ENCODE results near the gene PDAP1. TPM values are rescaled to one million over a fixed set of nuclear protein-coding genes. Genes with fewer than 3 reads are reported as not detected.
"Not testable (repeated sequence)": the region's sequence is repeated elsewhere in the genome, so short reads cannot be mapped to it uniquely, and the experiment has no call there.

The PDAP1 gene
- total and polyA plus RNA-seq, 2 experiments from 2014 or later = 81.0 to 181 TPM

- TF ChIP-seq CTCF (IDR thresholded peaks at IDR 0.05; ENCODE audit: low read depth, low read length) = no peak
- no peak for DNase-seq (ENCODE audit: low read depth in 1 of 2, low spot score in 1 of 2)
- H3K27ac ChIP-seq = no peak overlapping the region
- no peaks in the 10 kb centered on the region for H3K4me1 ChIP-seq (ENCODE audit: low read depth)
- peaks cover 64% of the 10 kb centered on the region for H3K36me3 ChIP-seq
- no peaks in the 10 kb centered on the region for H3K9me3 ChIP-seq (ENCODE audit: low read depth)
- no peaks in the 10 kb centered on the region for H3K27me3 ChIP-seq
- no peak overlapping the region for H3K4me3 ChIP-seq
These were observed 56.1 kb downstream of the PDAP1 start for GRCh38 chr7:99352247-99352646.

- not testable (repeated sequence) for H3K9me3 ChIP-seq (ENCODE audit: low read depth); H3K27me3 ChIP-seq; DNase-seq (ENCODE audit: low read depth in 1 of 2, low spot score in 1 of 2); H3K4me1 ChIP-seq (ENCODE audit: low read depth); H3K4me3 ChIP-seq; H3K27ac ChIP-seq
- H3K36me3 ChIP-seq = peaks cover 68% of the 10 kb centered on the region
These were observed 57.8 kb downstream of the PDAP1 start for GRCh38 chr7:99350641-99351040.

Other genes starting within 250 kb of the PDAP1 start
- gene KPNA7, start 200.5 kb downstream of the PDAP1 start, total RNA-seq = not detected in 2 replicates
- gene KPNA7, start 200.5 kb downstream of the PDAP1 start, polyA plus RNA-seq = 0.26 TPM in 1 of 2 replicates, not detected in the other
- gene MYH16, start 135.8 kb downstream of the PDAP1 start, total RNA-seq = not detected in 2 replicates
- 0.09 and 0.15 TPM in 2 replicates for gene MYH16, start 135.8 kb downstream of the PDAP1 start, polyA plus RNA-seq
- gene ARPC1A, start 82.7 kb downstream of the PDAP1 start, total RNA-seq = 198 and 216 TPM in 2 replicates
- 331 and 385 TPM in 2 replicates for gene ARPC1A, start 82.7 kb downstream of the PDAP1 start, polyA plus RNA-seq
- 38.7 and 61.7 TPM in 2 replicates for gene ARPC1B, start 33.9 kb downstream of the PDAP1 start, total RNA-seq
- gene ARPC1B, start 33.9 kb downstream of the PDAP1 start, polyA plus RNA-seq = 49.3 and 56.1 TPM in 2 replicates
- 66.9 and 110 TPM in 2 replicates for gene BUD31, start 372 bp upstream of the PDAP1 start, total RNA-seq
- gene BUD31, start 372 bp upstream of the PDAP1 start, polyA plus RNA-seq = 132 and 193 TPM in 2 replicates
- gene PTCD1, start 30.2 kb upstream of the PDAP1 start, total RNA-seq = 13.7 and 27.9 TPM in 2 replicates
- 6.1 and 7.8 TPM in 2 replicates for gene PTCD1, start 30.2 kb upstream of the PDAP1 start, polyA plus RNA-seq
- gene CPSF4, start 30.3 kb upstream of the PDAP1 start, total RNA-seq = 59.9 and 84.1 TPM in 2 replicates
- 59.8 and 75.2 TPM in 2 replicates for gene CPSF4, start 30.3 kb upstream of the PDAP1 start, polyA plus RNA-seq
- 987 and 2,981 TPM in 2 replicates for gene ATP5MF, start 57.6 kb upstream of the PDAP1 start, total RNA-seq
- 979 and 1,270 TPM in 2 replicates for gene ATP5MF, start 57.6 kb upstream of the PDAP1 start, polyA plus RNA-seq
- 9.0 and 12.7 TPM in 2 replicates for gene ZNF789, start 64.3 kb upstream of the PDAP1 start, total RNA-seq
- 10.2 and 15.3 TPM in 2 replicates for gene ZNF789, start 64.3 kb upstream of the PDAP1 start, polyA plus RNA-seq
- gene ZNF394, start 91.7 kb upstream of the PDAP1 start, total RNA-seq = 17.3 and 32.0 TPM in 2 replicates
- 18.7 and 21.9 TPM in 2 replicates for gene ZNF394, start 91.7 kb upstream of the PDAP1 start, polyA plus RNA-seq
- gene ZKSCAN5, start 96.1 kb upstream of the PDAP1 start, total RNA-seq = 13.2 and 17.6 TPM in 2 replicates
- gene ZKSCAN5, start 96.1 kb upstream of the PDAP1 start, polyA plus RNA-seq = 6.2 and 12.0 TPM in 2 replicates
- gene FAM200A, start 143.5 kb upstream of the PDAP1 start, total RNA-seq = 6.1 and 8.0 TPM in 2 replicates
- 11.1 and 11.9 TPM in 2 replicates for gene FAM200A, start 143.5 kb upstream of the PDAP1 start, polyA plus RNA-seq
- 118 and 120 TPM in 2 replicates for gene ZNF655, start 150.0 kb upstream of the PDAP1 start, total RNA-seq
- gene ZNF655, start 150.0 kb upstream of the PDAP1 start, polyA plus RNA-seq = 45.9 and 48.3 TPM in 2 replicates
- gene TMEM225B, start 189.7 kb upstream of the PDAP1 start, total RNA-seq = 0.81 and 2.3 TPM in 2 replicates
- gene TMEM225B, start 189.7 kb upstream of the PDAP1 start, polyA plus RNA-seq = 0.17 and 6.3 TPM in 2 replicates
- 14.0 and 22.8 TPM in 2 replicates for gene ZSCAN25, start 208.3 kb upstream of the PDAP1 start, total RNA-seq
- 9.7 and 13.8 TPM in 2 replicates for gene ZSCAN25, start 208.3 kb upstream of the PDAP1 start, polyA plus RNA-seq